Measurements from ENCODE around the gene LBHD2. TPM values are rescaled to one million over a fixed set of nuclear protein-coding genes. Genes with fewer than 3 reads are reported as not detected.

Gene LBHD2
- total RNA-seq, 1 donor from 2014 or later = not detected

GRCh38 chr14:103127861-103128598, 44.0 kb downstream of the LBHD2 start:
- no peak overlapping the region for H3K4me3 Mint-ChIP-seq (ENCODE audit: unreplicated experiment)
- no peak overlapping the region for H3K27ac Mint-ChIP-seq (ENCODE audit: unreplicated experiment)
- DNase-seq (ENCODE audit: extremely low spot score, unreplicated experiment) = no peak
- no peaks in the 10 kb centered on the region for H3K9me3 Mint-ChIP-seq (ENCODE audit: unreplicated experiment)
- no peaks in the 10 kb centered on the region for H3K36me3 Mint-ChIP-seq (ENCODE audit: unreplicated experiment)
- TF ChIP-seq, protein P1, sequence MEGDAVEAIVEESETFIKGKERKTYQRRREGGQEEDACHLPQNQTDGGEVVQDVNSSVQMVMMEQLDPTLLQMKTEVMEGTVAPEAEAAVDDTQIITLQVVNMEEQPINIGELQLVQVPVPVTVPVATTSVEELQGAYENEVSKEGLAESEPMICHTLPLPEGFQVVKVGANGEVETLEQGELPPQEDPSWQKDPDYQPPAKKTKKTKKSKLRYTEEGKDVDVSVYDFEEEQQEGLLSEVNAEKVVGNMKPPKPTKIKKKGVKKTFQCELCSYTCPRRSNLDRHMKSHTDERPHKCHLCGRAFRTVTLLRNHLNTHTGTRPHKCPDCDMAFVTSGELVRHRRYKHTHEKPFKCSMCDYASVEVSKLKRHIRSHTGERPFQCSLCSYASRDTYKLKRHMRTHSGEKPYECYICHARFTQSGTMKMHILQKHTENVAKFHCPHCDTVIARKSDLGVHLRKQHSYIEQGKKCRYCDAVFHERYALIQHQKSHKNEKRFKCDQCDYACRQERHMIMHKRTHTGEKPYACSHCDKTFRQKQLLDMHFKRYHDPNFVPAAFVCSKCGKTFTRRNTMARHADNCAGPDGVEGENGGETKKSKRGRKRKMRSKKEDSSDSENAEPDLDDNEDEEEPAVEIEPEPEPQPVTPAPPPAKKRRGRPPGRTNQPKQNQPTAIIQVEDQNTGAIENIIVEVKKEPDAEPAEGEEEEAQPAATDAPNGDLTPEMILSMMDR (IDR thresholded peaks at IDR 0.05) = no peak
- peaks cover 53% of the 10 kb centered on the region for H3K4me1 Mint-ChIP-seq (ENCODE audit: unreplicated experiment)
- no peaks in the 10 kb centered on the region for H3K27me3 Mint-ChIP-seq (ENCODE audit: unreplicated experiment)

- peaks cover 55% of the 10 kb centered on the region for H3K4me1 Mint-ChIP-seq (ENCODE audit: unreplicated experiment)
- H3K9me3 Mint-ChIP-seq (ENCODE audit: unreplicated experiment) = no peaks in the 10 kb centered on the region
- no peaks in the 10 kb centered on the region for H3K27me3 Mint-ChIP-seq (ENCODE audit: unreplicated experiment)
- no peaks in the 10 kb centered on the region for H3K36me3 Mint-ChIP-seq (ENCODE audit: unreplicated experiment)
- TF ChIP-seq, protein P1 (IDR thresholded peaks at IDR 0.05) = no peak
- peak overlapping the region; percentile 31 for H3K4me3 Mint-ChIP-seq (ENCODE audit: unreplicated experiment)
- no peak overlapping the region for H3K27ac Mint-ChIP-seq (ENCODE audit: unreplicated experiment)
- DNase-seq (ENCODE audit: extremely low spot score, unreplicated experiment) = no peak
Observed at GRCh38 chr14:103128631-103129300, 44.8 kb downstream of the LBHD2 start.

DNA sequence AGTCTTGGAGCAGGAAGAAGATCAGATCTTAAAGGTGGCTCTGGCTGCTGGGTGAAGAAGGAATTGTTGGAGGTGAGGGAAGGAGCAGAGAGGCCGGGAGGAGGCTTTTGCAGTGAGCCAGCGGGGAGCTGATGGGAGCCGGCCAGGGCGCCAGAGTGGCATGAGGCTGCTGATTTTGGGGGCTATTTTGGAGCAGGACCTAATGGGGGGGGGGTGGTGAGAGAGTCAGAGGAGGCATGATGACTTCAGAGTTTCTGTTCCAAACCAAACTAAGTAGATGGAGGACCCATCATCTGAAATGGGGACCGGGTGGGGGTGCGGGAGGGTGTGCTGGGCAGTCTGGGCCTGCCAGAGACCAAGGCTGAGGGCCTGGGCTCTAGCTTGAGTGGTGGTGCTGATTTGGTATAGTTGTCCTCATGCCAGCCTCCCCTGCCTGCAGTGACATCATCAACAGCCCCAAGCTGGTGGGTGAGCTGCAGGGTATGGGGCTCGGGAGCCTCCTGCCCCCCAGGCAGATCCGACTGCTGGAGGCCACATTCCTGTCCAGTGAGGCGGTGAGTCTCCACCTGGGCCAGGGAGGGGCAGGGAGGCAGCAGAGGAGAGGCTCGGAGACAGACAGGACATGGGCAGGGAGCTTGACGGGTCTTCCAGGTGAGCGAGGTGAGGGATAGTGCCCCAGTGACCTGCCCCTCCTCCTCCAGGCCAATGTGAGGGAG, 45.4 kb downstream of the LBHD2 start:
- peaks cover 52% of the 10 kb centered on the region for H3K4me1 Mint-ChIP-seq (ENCODE audit: unreplicated experiment)
- H3K4me3 Mint-ChIP-seq (ENCODE audit: unreplicated experiment) = peak overlapping the region; percentile 31
- DNase-seq (ENCODE audit: extremely low spot score, unreplicated experiment) = no peak
- no peaks in the 10 kb centered on the region for H3K9me3 Mint-ChIP-seq (ENCODE audit: unreplicated experiment)
- H3K27me3 Mint-ChIP-seq (ENCODE audit: unreplicated experiment) = no peaks in the 10 kb centered on the region
- H3K36me3 Mint-ChIP-seq (ENCODE audit: unreplicated experiment) = no peaks in the 10 kb centered on the region
- no peak overlapping the region for H3K27ac Mint-ChIP-seq (ENCODE audit: unreplicated experiment)
- TF ChIP-seq, protein P1 (IDR thresholded peaks at IDR 0.05) = no peak

- Mint-ChIP-seq H3K27ac (ENCODE audit: unreplicated experiment) (peak overlapping the region; percentile 88), H3K4me3 (ENCODE audit: unreplicated experiment) (no peak overlapping the region), H3K4me1 (ENCODE audit: unreplicated experiment) (peaks cover 52% of the 10 kb centered on the region), H3K27me3 (ENCODE audit: unreplicated experiment) (no peaks in the 10 kb centered on the region), H3K36me3 (ENCODE audit: unreplicated experiment) (no peaks in the 10 kb centered on the region), H3K9me3 (ENCODE audit: unreplicated experiment) (no peaks in the 10 kb centered on the region)
- TF ChIP-seq, protein P1 (IDR thresholded peaks at IDR 0.05) = no peak
- no peak for DNase-seq (ENCODE audit: extremely low spot score, unreplicated experiment)
Observed at GRCh38 chr14:103130017-103130764, 46.2 kb downstream of the LBHD2 start.

All from osteocyte (in vitro differentiated cells).